SJSA1 (cell line): ENCODE measurements around the gene CACNA1C. TPM values are rescaled to one million over a fixed set of nuclear protein-coding genes. Genes with fewer than 3 reads are reported as not detected.

ENCODE experiments used
- DNase-seq, 2 experiments: peaks; one replicate each; pipeline ENCODE4 v3.0.0-alpha.2; 2015 to 2020; ENCODE audit warnings: low spot score in 2 of 2, low read depth in 1 of 2
- H3K27ac ChIP-seq: fragments of 250-450 bp; sonication (Bioruptor Pico); 2 replicates; pipeline ENCODE4 v1.5.1; 2020; ENCODE audit warnings: mild to moderate bottlenecking, moderate library complexity
- H3K27me3 ChIP-seq: fragments of 250-450 bp; sonication (Bioruptor Pico); replicated peaks from 2 replicates; pipeline ENCODE4 v1.5.1; 2020; ENCODE audit warnings: mild to moderate bottlenecking, moderate library complexity
- H3K36me3 ChIP-seq: fragments of 250-450 bp; sonication (Bioruptor Pico); 2 replicates; pipeline ENCODE4 v1.5.1; 2020; ENCODE audit warnings: mild to moderate bottlenecking
- H3K4me1 ChIP-seq: fragments of 250-450 bp; sonication (Bioruptor Pico); replicated peaks from 2 replicates; pipeline ENCODE4 v1.6.1; 2021; ENCODE audit warnings: mild to moderate bottlenecking
- H3K4me3 ChIP-seq: fragments of 250-450 bp; sonication (Bioruptor Pico); 2 replicates; pipeline ENCODE4 v1.5.1; 2020; ENCODE audit warnings: mild to moderate bottlenecking
- H3K9me3 ChIP-seq: fragments of 250-450 bp; sonication (Bioruptor Pico); replicated peaks from 2 replicates; pipeline ENCODE4 v1.5.1; 2020; ENCODE audit warnings: mild to moderate bottlenecking
- total RNA-seq: library from RNA; depleted of rRNA; stranded (reverse); fragments of >200 nt; shearing (Covaris generic); gene quantifications from 2 replicates; pipeline ENCODE4 v1.2.3, GENCODE V29; 2014

Gene CACNA1C
- total RNA-seq, 1 experiment from 2014 or later: 6.1 TPM

GRCh38 chr12:2570562-2570961 is 517.8 kb downstream of the CACNA1C start:
- no peaks in the 10 kb centered on the region for H3K27me3 ChIP-seq
- DNase-seq: no peak
- no peaks in the 10 kb centered on the region for H3K36me3 ChIP-seq
- H3K27ac ChIP-seq: no peak overlapping the region
- no peaks in the 10 kb centered on the region for H3K4me1 ChIP-seq
- no peak overlapping the region for H3K4me3 ChIP-seq
- H3K9me3 ChIP-seq: no peaks in the 10 kb centered on the region

DNA sequence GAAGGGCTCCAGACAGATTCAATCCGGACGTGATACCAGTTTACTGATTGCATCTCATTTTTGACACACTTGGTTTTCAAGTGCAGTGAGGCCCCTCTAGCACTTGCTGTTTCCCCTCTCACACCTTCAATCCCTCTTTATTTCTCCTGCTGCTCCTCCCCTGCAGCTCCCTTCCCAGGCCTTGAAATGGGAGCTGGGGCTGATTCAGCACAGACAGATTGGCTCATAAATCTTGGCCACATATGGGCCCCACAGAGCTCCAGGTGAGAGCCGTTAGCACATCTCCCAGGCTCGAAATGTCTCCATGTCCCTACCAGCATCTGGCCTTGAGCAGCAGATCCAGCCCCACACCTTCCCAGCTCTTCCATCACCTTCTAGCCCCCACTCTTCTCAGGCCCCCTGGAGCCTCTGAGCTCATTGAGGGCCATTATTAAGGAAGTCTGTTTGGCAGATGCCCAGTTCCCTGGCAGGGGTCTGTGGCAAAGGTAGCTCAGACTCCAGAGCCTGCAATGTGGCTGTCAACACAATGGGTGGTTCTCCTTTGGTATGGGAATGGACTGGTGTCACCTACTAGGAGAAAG is 521.7 kb downstream of the CACNA1C start:
- no peak for DNase-seq
- Histone ChIP-seq H3K27me3 (no peaks in the 10 kb centered on the region), H3K4me3 (no peak overlapping the region), H3K27ac (no peak overlapping the region), H3K4me1 (no peaks in the 10 kb centered on the region), H3K9me3 (no peaks in the 10 kb centered on the region), H3K36me3 (no peaks in the 10 kb centered on the region)

- Histone ChIP-seq H3K4me3 (no peak overlapping the region), H3K27me3 (no peaks in the 10 kb centered on the region), H3K9me3 (no peaks in the 10 kb centered on the region), H3K36me3 (no peaks in the 10 kb centered on the region), H3K27ac (no peak overlapping the region), H3K4me1 (peaks cover 1% of the 10 kb centered on the region)
- DNase-seq: no peak
Measured at GRCh38 chr12:2575245-2575644, 522.5 kb downstream of the CACNA1C start.

DNA sequence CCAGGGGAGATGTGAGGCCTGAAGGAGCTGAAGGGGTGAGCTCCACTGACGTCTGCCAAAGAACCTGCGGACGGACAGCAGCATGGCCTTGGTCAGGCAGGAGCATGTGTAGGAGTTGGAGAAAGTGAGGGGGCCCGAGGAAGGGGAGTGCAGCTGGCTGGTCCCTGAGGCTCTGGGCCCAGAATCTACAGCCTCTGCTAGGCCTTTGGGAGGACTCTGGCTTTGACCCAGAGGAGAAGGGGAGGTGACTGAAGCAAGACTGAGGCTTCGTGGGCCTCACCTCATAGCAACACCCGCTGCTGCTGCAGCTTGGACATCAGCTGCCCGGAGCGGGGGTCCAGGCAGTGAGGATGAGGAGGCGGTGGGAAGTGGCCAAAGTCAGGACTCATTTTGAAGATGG is 525.4 kb downstream of the CACNA1C start:
- H3K4me3 ChIP-seq: no peak overlapping the region
- H3K9me3 ChIP-seq: no peaks in the 10 kb centered on the region
- no peak overlapping the region for H3K27ac ChIP-seq
- H3K27me3 ChIP-seq: no peaks in the 10 kb centered on the region
- no peaks in the 10 kb centered on the region for H3K36me3 ChIP-seq
- H3K4me1 ChIP-seq: peaks cover 17% of the 10 kb centered on the region
- DNase-seq: no peak

- no peaks in the 10 kb centered on the region for H3K27me3 ChIP-seq
- H3K27ac ChIP-seq: no peak overlapping the region
- H3K36me3 ChIP-seq: no peaks in the 10 kb centered on the region
- no peak overlapping the region for H3K4me3 ChIP-seq
- DNase-seq: no peak
- no peaks in the 10 kb centered on the region for H3K9me3 ChIP-seq
- peaks cover 19% of the 10 kb centered on the region for H3K4me1 ChIP-seq
Measured at GRCh38 chr12:2578772-2579171, 526.0 kb downstream of the CACNA1C start.

GRCh38 chr12:2580821-2581220 is 528.0 kb downstream of the CACNA1C start:
- H3K36me3 ChIP-seq: no peaks in the 10 kb centered on the region

GRCh38 chr12:2581293-2582045 is 528.7 kb downstream of the CACNA1C start:
- Histone ChIP-seq H3K4me1 (peaks cover 19% of the 10 kb centered on the region), H3K27ac (no peak overlapping the region), H3K36me3 (peaks cover 4% of the 10 kb centered on the region; the same call in 1 of the 2 replicates), H3K4me3 (no peak overlapping the region), H3K27me3 (no peaks in the 10 kb centered on the region), H3K9me3 (no peaks in the 10 kb centered on the region)
- DNase-seq: no peak

More at GRCh38 chr12:2580821-2581220, 528.0 kb downstream of the CACNA1C start:
- H3K4me1 ChIP-seq: peaks cover 19% of the 10 kb centered on the region
- DNase-seq: peak in 1 of 2 experiments; percentile 64
- no peaks in the 10 kb centered on the region for H3K27me3 ChIP-seq
- no peaks in the 10 kb centered on the region for H3K9me3 ChIP-seq
- no peak overlapping the region for H3K4me3 ChIP-seq
- no peak overlapping the region for H3K27ac ChIP-seq

DNA sequence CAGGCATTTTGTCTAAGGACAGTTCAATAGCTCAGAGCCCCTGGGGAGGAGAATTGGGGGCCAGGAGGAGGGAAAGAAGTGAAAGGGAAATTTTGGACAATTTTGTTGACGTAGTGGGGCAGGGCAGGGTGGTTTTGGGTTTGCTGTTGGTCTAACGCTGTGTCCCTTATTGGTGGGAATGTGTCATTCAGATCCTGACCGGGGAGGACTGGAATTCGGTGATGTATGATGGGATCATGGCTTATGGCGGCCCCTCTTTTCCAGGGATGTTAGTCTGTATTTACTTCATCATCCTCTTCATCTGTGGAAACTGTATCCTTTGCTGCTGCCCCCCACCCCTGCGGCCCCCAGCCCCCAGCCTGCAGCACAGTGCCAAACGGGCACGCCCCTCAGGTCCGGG is 529.8 kb downstream of the CACNA1C start:
- H3K4me1 ChIP-seq: peaks cover 19% of the 10 kb centered on the region
- no peak overlapping the region for H3K4me3 ChIP-seq
- DNase-seq: peak in 1 of 2 experiments; percentile 6
- H3K27ac ChIP-seq: no peak overlapping the region
- no peaks in the 10 kb centered on the region for H3K9me3 ChIP-seq
- peaks cover 5% of the 10 kb centered on the region; the same call in 1 of the 2 replicates for H3K36me3 ChIP-seq
- no peaks in the 10 kb centered on the region for H3K27me3 ChIP-seq

- Histone ChIP-seq H3K27ac (no peak overlapping the region), H3K4me1 (peaks cover 19% of the 10 kb centered on the region), H3K9me3 (no peaks in the 10 kb centered on the region), H3K27me3 (no peaks in the 10 kb centered on the region), H3K36me3 (peaks cover 5% of the 10 kb centered on the region; the same call in 1 of the 2 replicates), H3K4me3 (no peak overlapping the region)
- DNase-seq: peak; percentile 64 to 73
Measured at GRCh38 chr12:2583091-2583497, 530.3 kb downstream of the CACNA1C start.

- DNase-seq: no peak
- Histone ChIP-seq H3K27ac (no peak overlapping the region), H3K9me3 (no peaks in the 10 kb centered on the region), H3K36me3 (peaks cover 5% of the 10 kb centered on the region; the same call in 1 of the 2 replicates), H3K4me1 (peaks cover 19% of the 10 kb centered on the region), H3K4me3 (no peak overlapping the region), H3K27me3 (no peaks in the 10 kb centered on the region)
Measured at GRCh38 chr12:2583642-2584401, 531.0 kb downstream of the CACNA1C start.

GRCh38 chr12:2586156-2587038 is 533.6 kb downstream of the CACNA1C start:
- no peak overlapping the region for H3K27ac ChIP-seq
- H3K4me1 ChIP-seq: peaks cover 6% of the 10 kb centered on the region
- no peak overlapping the region for H3K4me3 ChIP-seq
- H3K36me3 ChIP-seq: peaks cover 6% of the 10 kb centered on the region; the same call in 1 of the 2 replicates
- DNase-seq: no peak
- no peaks in the 10 kb centered on the region for H3K27me3 ChIP-seq
- H3K9me3 ChIP-seq: no peaks in the 10 kb centered on the region

GRCh38 chr12:2588345-2588744 is 535.6 kb downstream of the CACNA1C start:
- H3K4me3 ChIP-seq: no peak overlapping the region
- H3K27ac ChIP-seq: no peak overlapping the region
- peaks cover 12% of the 10 kb centered on the region for H3K36me3 ChIP-seq
- no peak for DNase-seq
- no peaks in the 10 kb centered on the region for H3K27me3 ChIP-seq
- H3K9me3 ChIP-seq: 0 out of 2 replicates have a peak, but pooled peaks cover 3% of the 10 kb centered on the region
- peaks cover under 1% of the 10 kb centered on the region for H3K4me1 ChIP-seq

DNA sequence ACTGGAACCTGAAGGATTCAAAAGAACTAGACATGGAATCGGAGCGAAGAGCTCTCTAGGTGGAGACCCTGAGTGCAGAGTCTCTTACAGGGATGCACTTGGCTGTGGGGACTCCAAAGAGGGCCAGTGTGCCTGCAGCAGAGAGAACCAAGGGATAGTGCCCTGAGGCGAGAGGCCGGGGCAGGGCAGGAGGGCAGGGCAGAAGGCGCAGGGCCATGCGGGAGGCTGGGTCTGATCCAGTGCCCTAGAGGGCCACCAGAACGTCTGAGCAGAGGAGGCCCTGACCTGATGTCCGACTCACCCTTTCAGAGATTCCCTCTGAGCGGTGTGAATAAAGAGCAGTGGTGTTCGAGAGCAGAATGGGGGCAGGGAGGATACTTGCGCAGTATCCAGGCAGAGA is 536.6 kb downstream of the CACNA1C start:
- H3K27me3 ChIP-seq: no peaks in the 10 kb centered on the region

More for the DNA sequence above, 536.6 kb downstream of the CACNA1C start:
- DNase-seq: no peak
- Histone ChIP-seq H3K36me3 (peaks cover 22% of the 10 kb centered on the region), H3K4me1 (no peaks in the 10 kb centered on the region), H3K9me3 (peaks cover 3% of the 10 kb centered on the region; the same call in 1 of the 2 replicates), H3K27ac (no peak overlapping the region), H3K4me3 (no peak overlapping the region)
